Measurements from ENCODE around the gene JARID2. TPM values are rescaled to one million over a fixed set of nuclear protein-coding genes. Genes with fewer than 3 reads are reported as not detected.

JARID2 gene
- total RNA-seq, 1 experiment from 2014 or later: 180 TPM

GRCh38 chr6:15534974-15535373 lies 289.1 kb downstream of the JARID2 start (continued):
- no peak for TF ChIP-seq ZNF671 (CRISPR knock-in tag; IDR thresholded peaks at IDR 0.05)

- ATAC-seq: no peak
Measured at GRCh38 chr6:15535495-15536197, 289.8 kb downstream of the JARID2 start.

More at GRCh38 chr6:15535495-15536197, 289.8 kb downstream of the JARID2 start:
- CTCF ChIA-PET: no interaction called here
- Mint-ChIP-seq H3K36me3 (peaks cover 22% of the 10 kb centered on the region), H3K4me1 (no peaks in the 10 kb centered on the region), H3K9me3 (peaks cover 14% of the 10 kb centered on the region), H3K4me3 (no peak overlapping the region), H3K27ac (no peak overlapping the region), H3K27me3 (ENCODE audit: low read depth) (no peaks in the 10 kb centered on the region)
- TF ChIP-seq PREB (CRISPR knock-in tag; IDR thresholded peaks at IDR 0.05; ENCODE audit: borderline replicate concordance): no peak
- no peak for TF ChIP-seq USF1 (CRISPR knock-in tag; IDR thresholded peaks at IDR 0.05)
- TF ChIP-seq MYBL2 (CRISPR knock-in tag; IDR thresholded peaks at IDR 0.05): no peak
- TF ChIP-seq TCF7 (CRISPR knock-in tag; IDR thresholded peaks at IDR 0.05; ENCODE audit: low read depth): no peak
- no peak for TF ChIP-seq USF2 (CRISPR knock-in tag; IDR thresholded peaks at IDR 0.05)
- no peak for TF ChIP-seq FOXP1 (CRISPR knock-in tag; IDR thresholded peaks at IDR 0.05; ENCODE audit: borderline replicate concordance)
- TF ChIP-seq FOXK1 (CRISPR knock-in tag; IDR thresholded peaks at IDR 0.05): no peak
- no peak for TF ChIP-seq PRDM15 (CRISPR knock-in tag; IDR thresholded peaks at IDR 0.05)
- TF ChIP-seq E2F4 (CRISPR knock-in tag; IDR thresholded peaks at IDR 0.05; ENCODE audit: borderline replicate concordance, low read depth): no peak
- POLR2A ChIA-PET: no interaction called here
- no peak for DNase-seq (ENCODE audit: low spot score)

Data from WTC11 (cell line).